ENCODE results near the gene OR6C76.
A peak's percentile ranks its signal among the peaks of the same experiment; 100 is the strongest.
"Not testable (repeated sequence)": the region's sequence is repeated elsewhere in the genome, so short reads cannot be mapped to it uniquely, and the experiment has no call there.

OR6C76 gene

GRCh38 chr12:55416961-55417360, 9.1 kb upstream of the OR6C76 start:
- H3K4me3 ChIP-seq (ENCODE audit: low read length): no peak overlapping the region
- peak; percentile 21 for DNase-seq (ENCODE audit: low read depth)
- TF ChIP-seq CTCF (IDR thresholded peaks at IDR 0.05; ENCODE audit: insufficient read depth, low read depth, low read length, missing control alignments): no peak

GRCh38 chr12:55420307-55420962, 5.6 kb upstream of the OR6C76 start:
- H3K4me3 ChIP-seq (ENCODE audit: low read length): no peak overlapping the region
- no peak for DNase-seq (ENCODE audit: low read depth)
- no peak for TF ChIP-seq CTCF (IDR thresholded peaks at IDR 0.05; ENCODE audit: insufficient read depth, low read depth, low read length, missing control alignments)

- no peak for TF ChIP-seq CTCF (IDR thresholded peaks at IDR 0.05; ENCODE audit: insufficient read depth, low read depth, low read length, missing control alignments)
- DNase-seq (ENCODE audit: low read depth): no peak
- no peak overlapping the region for H3K4me3 ChIP-seq (ENCODE audit: low read length)
Measured at GRCh38 chr12:55428331-55429243, 2.5 kb downstream of the OR6C76 start.

- DNase-seq (ENCODE audit: low read depth); H3K4me3 ChIP-seq (ENCODE audit: low read length): not testable (repeated sequence)
Measured at GRCh38 chr12:55441233-55441632, 15.2 kb downstream of the OR6C76 start.

- DNase-seq (ENCODE audit: low read depth): peak; percentile 3
- no peak for TF ChIP-seq CTCF (IDR thresholded peaks at IDR 0.05; ENCODE audit: insufficient read depth, low read depth, low read length, missing control alignments)
- H3K4me3 ChIP-seq (ENCODE audit: low read length): no peak within 1 kb of the TSS
Measured at GRCh38 chr12:55443776-55444175, 17.7 kb downstream of the OR6C76 start, which contains the start of gene OR6C2. OR6C2 (plus strand) TSS chr12:55444076; CDS start chr12:55452214, 8,138 bp downstream.

GRCh38 chr12:55445357-55445756, 19.3 kb downstream of the OR6C76 start:
- no peak overlapping the region for H3K4me3 ChIP-seq (ENCODE audit: low read length)
- DNase-seq (ENCODE audit: low read depth): no peak
- no peak for TF ChIP-seq CTCF (IDR thresholded peaks at IDR 0.05; ENCODE audit: insufficient read depth, low read depth, low read length, missing control alignments)

GRCh38 chr12:55446326-55446725, 20.3 kb downstream of the OR6C76 start:
- H3K4me3 ChIP-seq (ENCODE audit: low read length): no peak overlapping the region
- TF ChIP-seq CTCF (IDR thresholded peaks at IDR 0.05; ENCODE audit: insufficient read depth, low read depth, low read length, missing control alignments): peak; percentile 4
- DNase-seq (ENCODE audit: low read depth): peak; percentile 1
